ENCODE data around the gene PUM2.

PUM2 gene

DNA sequence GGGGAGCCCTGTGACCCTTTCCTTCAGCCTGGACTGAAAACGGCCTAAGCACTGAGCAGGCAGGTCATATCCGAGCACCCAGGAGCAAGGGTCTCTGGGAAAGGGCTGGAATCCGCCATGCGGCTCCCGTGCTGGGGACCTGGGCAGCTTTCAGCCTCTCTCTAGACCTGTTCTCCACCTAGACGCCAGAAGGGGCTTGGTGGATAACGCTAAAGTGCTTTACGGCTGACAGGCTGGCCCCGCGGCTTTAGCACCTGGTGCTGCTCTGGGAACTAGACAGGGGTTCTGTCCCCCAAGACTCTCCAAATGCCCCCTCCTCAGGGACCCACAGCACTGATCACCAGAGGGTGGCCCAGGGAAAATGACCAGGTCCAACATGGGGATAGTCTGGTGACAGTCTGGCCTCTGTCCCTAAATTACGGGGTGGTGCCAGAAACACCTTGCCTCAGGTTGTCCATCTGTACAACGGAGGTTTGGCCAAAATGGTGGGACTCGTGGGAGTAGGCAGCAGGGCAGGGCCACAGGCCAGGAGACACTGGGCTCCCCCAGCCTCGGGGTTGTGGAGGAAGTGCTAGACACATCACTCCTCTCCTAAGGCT lies 138.7 kb downstream of the PUM2 start:
- DNase-seq (ENCODE audit: insufficient read length, low spot score) (no peak), FAIRE-seq (no peak)
- TF ChIP-seq, protein P1, sequence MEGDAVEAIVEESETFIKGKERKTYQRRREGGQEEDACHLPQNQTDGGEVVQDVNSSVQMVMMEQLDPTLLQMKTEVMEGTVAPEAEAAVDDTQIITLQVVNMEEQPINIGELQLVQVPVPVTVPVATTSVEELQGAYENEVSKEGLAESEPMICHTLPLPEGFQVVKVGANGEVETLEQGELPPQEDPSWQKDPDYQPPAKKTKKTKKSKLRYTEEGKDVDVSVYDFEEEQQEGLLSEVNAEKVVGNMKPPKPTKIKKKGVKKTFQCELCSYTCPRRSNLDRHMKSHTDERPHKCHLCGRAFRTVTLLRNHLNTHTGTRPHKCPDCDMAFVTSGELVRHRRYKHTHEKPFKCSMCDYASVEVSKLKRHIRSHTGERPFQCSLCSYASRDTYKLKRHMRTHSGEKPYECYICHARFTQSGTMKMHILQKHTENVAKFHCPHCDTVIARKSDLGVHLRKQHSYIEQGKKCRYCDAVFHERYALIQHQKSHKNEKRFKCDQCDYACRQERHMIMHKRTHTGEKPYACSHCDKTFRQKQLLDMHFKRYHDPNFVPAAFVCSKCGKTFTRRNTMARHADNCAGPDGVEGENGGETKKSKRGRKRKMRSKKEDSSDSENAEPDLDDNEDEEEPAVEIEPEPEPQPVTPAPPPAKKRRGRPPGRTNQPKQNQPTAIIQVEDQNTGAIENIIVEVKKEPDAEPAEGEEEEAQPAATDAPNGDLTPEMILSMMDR (IDR thresholded peaks at IDR 0.05; ENCODE audit: insufficient read depth, missing control alignments) = no peak

DNA sequence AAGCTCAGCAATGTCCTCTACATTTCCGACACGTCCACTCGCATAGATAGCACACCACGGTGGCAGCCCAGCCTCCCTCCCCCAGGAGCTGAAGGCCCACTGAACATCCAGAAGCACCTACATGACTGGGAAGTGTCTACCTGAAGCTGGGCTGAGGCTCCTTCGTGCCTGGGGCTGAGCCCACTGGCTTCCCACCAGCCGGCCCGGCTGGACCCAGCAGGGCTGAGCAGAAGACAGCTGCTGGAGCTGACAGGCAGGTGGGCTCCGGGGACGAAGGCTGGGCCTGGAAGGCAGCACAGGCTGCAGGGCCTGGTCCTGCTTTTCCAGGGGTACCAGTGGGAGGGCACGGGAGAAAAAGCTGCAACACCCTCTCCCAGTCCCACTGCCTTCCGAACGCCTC lies 139.2 kb downstream of the PUM2 start:
- no peak for DNase-seq (ENCODE audit: insufficient read length, low spot score)
- TF ChIP-seq, protein P1 (IDR thresholded peaks at IDR 0.05; ENCODE audit: insufficient read depth, missing control alignments) = no peak
- no peak for FAIRE-seq

DNA sequence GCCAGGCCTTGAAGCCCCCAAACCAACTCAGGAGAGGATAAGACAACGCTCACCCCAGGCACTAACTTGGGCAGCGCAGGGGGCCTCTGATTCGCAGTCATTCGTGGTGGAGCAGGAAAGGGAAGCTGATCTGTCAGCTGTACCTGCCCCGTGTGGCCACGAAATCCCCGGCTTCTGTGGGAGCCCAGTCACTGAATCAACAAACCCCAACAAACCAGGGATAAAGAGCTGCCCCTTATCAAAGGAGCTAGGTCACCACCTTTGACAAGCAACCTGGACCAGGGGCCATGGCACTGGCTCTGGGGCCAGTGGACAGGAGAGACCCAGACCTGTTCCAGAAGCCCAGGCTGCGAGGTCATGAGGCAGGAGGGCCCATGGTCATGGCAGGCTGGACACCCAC lies 140.2 kb downstream of the PUM2 start:
- TF ChIP-seq, protein P1 (IDR thresholded peaks at IDR 0.05; ENCODE audit: insufficient read depth, missing control alignments) = no peak
- no peak for FAIRE-seq
- no peak for DNase-seq (ENCODE audit: insufficient read length, low spot score)

DNA sequence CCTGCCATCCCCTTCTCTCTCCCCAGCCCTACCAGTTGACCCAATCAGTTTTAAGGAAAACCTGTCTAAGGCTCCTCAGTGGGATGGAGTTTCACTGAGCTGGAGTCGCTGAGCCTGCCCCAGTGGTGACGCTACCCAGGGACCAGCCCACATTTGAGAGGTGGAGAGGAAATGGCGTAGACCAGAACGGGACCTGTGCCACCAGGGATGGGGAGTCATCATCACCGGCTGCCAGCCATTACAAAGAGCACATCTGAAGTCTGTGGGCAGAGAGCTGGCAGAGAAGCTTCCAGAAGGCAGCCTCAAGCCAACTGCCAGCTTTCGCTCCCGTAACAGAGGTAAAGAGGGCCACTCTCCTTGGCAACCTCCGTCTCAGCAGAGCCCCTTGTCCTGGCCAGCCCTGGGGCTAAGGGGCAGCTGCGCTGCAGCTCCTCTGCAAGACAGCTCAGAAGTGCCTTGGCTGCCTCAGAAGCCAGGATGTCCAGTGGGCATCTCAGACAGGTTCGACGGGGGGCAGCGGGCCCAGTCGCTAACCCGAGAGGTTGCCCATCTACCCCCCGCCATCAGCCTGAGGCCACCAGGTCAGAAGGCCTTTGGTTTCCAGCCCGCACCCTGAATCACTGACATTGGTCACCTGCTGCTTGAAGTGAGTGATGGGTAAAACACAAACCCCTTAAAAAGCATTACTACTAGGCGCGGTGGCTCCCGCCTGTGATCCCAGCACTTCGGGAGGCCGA lies 141.1 kb downstream of the PUM2 start:
- FAIRE-seq (no peak), DNase-seq (ENCODE audit: insufficient read length, low spot score) (no peak)
- TF ChIP-seq, protein P1 (IDR thresholded peaks at IDR 0.05; ENCODE audit: insufficient read depth, missing control alignments) = no peak

DNA sequence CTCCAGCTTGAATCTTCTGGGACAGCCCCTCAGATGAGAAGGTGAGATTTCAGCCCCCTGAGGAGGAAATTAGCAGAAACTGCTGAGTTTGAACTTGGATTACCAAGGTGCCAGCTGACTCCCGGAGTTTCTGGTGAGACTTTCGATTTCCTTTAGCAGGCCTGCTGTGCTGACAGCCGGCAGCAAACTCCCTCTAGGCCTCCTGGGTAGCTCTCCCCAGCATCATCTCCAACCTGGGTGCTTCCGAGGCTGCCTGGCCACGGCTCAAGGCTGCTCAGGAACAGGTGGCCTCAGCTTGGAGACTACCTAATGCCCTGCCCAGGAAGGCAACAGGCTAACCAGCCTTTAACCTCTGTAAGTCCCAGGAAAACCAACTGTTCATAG lies 142.2 kb downstream of the PUM2 start:
- TF ChIP-seq, protein P1 (IDR thresholded peaks at IDR 0.05; ENCODE audit: insufficient read depth, missing control alignments) = no peak
- no peak for FAIRE-seq
- no peak for DNase-seq (ENCODE audit: insufficient read length, low spot score)

DNA sequence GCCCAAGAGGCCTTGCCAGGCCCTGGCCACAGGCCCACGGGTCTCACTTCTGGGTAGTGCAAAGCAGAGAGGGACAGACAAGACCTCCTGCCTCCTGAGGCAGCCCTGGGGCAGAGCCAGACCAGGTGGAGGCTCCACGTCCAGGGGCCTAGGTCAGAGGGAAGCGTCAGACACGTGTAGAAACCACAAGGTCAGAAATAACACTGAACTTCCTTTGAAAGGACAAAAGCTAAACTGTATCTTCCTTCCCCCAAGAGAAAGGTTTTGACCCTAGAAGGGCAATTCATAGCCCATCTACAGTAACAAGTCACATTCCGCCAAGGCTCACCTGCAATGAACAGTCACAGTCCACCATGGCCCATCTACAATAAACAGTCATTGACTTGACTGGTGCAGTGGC lies 143.6 kb downstream of the PUM2 start:
- TF ChIP-seq, protein P1 (IDR thresholded peaks at IDR 0.05; ENCODE audit: insufficient read depth, missing control alignments) = no peak
- DNase-seq (ENCODE audit: insufficient read length, low spot score) (no peak), FAIRE-seq (no peak)

DNA sequence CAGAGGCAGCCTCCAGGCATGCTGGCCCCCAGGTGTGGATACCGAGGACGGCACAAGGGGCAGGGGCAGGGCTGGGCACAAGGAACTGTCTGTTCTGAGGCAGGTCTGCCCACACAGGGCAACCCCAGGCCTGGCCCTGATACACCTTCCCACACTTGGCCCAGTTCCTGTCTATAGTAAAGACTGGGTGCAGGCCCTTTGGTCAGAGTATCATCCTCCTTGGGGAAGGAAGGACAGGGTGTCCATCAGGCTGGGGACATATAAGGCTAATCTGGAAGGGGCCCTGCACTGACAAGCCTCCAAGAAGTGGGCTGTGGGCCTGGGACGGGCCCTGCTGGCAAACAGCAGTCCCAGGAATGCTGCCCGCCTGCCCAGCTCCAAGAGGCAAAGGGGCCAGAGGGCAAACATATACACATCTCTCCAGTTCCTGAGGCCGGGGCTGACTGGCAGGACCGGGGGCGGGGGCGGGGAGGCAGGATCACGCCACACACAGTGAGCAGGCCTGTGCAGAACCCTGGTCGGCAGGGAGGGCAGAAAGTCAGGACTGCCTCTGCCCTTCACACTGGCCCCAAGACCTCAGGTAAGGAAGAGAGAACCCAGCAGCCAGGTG lies 144.6 kb downstream of the PUM2 start:
- FAIRE-seq = no peak
- TF ChIP-seq, protein P1 (IDR thresholded peaks at IDR 0.05; ENCODE audit: insufficient read depth, missing control alignments) = no peak
- no peak for DNase-seq (ENCODE audit: insufficient read length, low spot score)
